Activated CD4-positive, alpha-beta T cell treated with anti-CD3 and anti-CD28 coated beads, Interleukin-2, amount 10 ng/mL, durations not matched to agents 7 days and 5 days (primary cell): ENCODE measurements around the gene ASTN2. TPM values are rescaled to one million over a fixed set of nuclear protein-coding genes. Genes with fewer than 3 reads are reported as not detected.

Experiments
- CTCF ChIA-PET: fragments of 350-600 bp; sonication (Branson Sonifier 250); formaldehyde crosslinking; loops from one replicate; lab custom pipeline; 2021; ENCODE audit warnings: antibody characterized with exemption; lab: Charles Lee
- POLR2A ChIA-PET: fragments of 350-600 bp; sonication (Branson Sonifier 250); formaldehyde crosslinking; loops from one replicate; lab custom pipeline; 2021; ENCODE audit warnings: antibody characterized with exemption; lab: Charles Lee
- DNase-seq: peaks from one replicate; pipeline ENCODE4 v3.0.0-alpha.2; 2020
- H3K27ac Mint-ChIP-seq: one replicate; pipeline ENCODE4 v1.8.0; 2021; ENCODE audit warnings: mild to moderate bottlenecking, moderate library complexity, mixed read lengths
- H3K27me3 Mint-ChIP-seq: one replicate; pipeline ENCODE4 v1.8.0; 2021; ENCODE audit warnings: mixed read lengths
- H3K36me3 Mint-ChIP-seq: one replicate; pipeline ENCODE4 v1.8.0; 2021; ENCODE audit warnings: low read depth, mixed read lengths
- H3K4me1 Mint-ChIP-seq: one replicate; pipeline ENCODE4 v1.8.0; 2021; ENCODE audit warnings: mixed read lengths
- H3K4me3 Mint-ChIP-seq: one replicate; pipeline ENCODE4 v1.8.0; 2021; ENCODE audit warnings: mild to moderate bottlenecking, moderate library complexity, mixed read lengths
- H3K9me3 Mint-ChIP-seq: one replicate; pipeline ENCODE4 v1.8.0; 2021; ENCODE audit warnings: mixed read lengths
- total RNA-seq, 2 experiments: library from RNA; stranded (reverse); gene quantifications; one replicate each; pipeline ENCODE4 v1.2.3, GENCODE V29; 2021

ASTN2 gene
- total RNA-seq, 2 experiments from 2014 or later, result 3.2 to 4.1 TPM

- Mint-ChIP-seq H3K4me3 (no peak overlapping the region), H3K9me3 (no peaks in the 10 kb centered on the region), H3K36me3 (no peaks in the 10 kb centered on the region), H3K27ac (no peak overlapping the region), H3K4me1 (no peaks in the 10 kb centered on the region), H3K27me3 (no peaks in the 10 kb centered on the region)
- ChIA-PET CTCF (no interaction called here), POLR2A (no interaction called here)
- no peak for DNase-seq
Measured at GRCh38 chr9:116958881-116959280, 456.0 kb downstream of the ASTN2 start.

GRCh38 chr9:116954731-116955130 lies 460.1 kb downstream of the ASTN2 start:
- Mint-ChIP-seq H3K27me3 (no peaks in the 10 kb centered on the region), H3K4me1 (no peaks in the 10 kb centered on the region), H3K9me3 (no peaks in the 10 kb centered on the region), H3K27ac (no peak overlapping the region), H3K4me3 (no peak overlapping the region), H3K36me3 (no peaks in the 10 kb centered on the region)
- DNase-seq, result no peak
- ChIA-PET POLR2A (no interaction called here), CTCF (no interaction called here)

- Mint-ChIP-seq H3K27ac (no peak overlapping the region), H3K27me3 (no peaks in the 10 kb centered on the region), H3K36me3 (no peaks in the 10 kb centered on the region), H3K4me3 (no peak overlapping the region), H3K9me3 (peaks cover 2% of the 10 kb centered on the region), H3K4me1 (no peaks in the 10 kb centered on the region)
- POLR2A ChIA-PET, result no interaction called here
- no peak for DNase-seq
- CTCF ChIA-PET, result no interaction called here
Measured at GRCh38 chr9:116953271-116953670, 461.6 kb downstream of the ASTN2 start.

- Mint-ChIP-seq H3K27ac (no peak overlapping the region), H3K4me3 (no peak overlapping the region), H3K9me3 (peaks cover 2% of the 10 kb centered on the region), H3K4me1 (no peaks in the 10 kb centered on the region), H3K36me3 (no peaks in the 10 kb centered on the region), H3K27me3 (no peaks in the 10 kb centered on the region)
- no peak for DNase-seq
- ChIA-PET POLR2A (no interaction called here), CTCF (interaction anchor here (0.5 kb wide), 1 partner anchor 70 kb away, joined by 4 read pairs; no protein-coding TSS in a partner anchor)
Measured at GRCh38 chr9:116952436-116952810, 462.4 kb downstream of the ASTN2 start.

DNA sequence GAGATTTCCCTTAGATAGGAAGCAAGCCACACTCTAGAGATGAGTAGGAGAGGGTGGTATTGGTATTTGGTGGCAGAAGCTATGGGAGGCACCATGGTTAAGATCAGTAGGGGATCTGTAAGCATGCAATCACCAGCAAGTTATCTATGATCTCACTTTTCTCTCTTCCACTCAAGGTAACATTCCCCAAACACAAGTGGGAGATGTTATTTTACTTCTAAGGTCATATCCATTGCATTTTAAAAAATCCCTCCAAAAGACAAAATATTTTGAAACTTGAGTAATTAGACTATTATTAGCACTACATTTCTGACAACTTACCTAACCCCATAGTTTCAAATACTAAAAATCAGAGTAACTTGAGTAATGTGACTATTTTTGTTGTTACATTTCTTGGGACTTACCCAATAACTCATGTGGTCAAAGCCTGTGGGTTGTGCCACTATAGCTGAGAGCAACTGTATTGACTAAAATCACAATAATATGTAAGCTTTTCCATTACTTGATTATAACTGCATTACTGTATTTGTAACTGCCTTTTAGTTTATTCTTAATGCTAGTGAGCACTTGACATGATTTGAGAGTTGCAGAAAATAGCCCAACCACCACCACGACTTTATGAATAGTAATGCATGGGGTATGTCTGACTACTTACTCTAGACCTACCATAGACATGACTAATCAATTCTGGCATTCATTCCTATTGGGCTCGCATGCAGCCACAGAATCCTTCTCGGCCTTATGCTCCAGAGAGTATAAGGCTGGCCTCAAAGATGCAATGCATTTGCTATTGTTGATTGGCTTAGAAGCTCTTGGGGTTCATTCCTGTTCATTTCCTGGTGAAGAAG lies 463.0 kb downstream of the ASTN2 start:
- Mint-ChIP-seq H3K4me1 (no peaks in the 10 kb centered on the region), H3K27ac (no peak overlapping the region), H3K9me3 (peaks cover 2% of the 10 kb centered on the region), H3K4me3 (no peak overlapping the region), H3K36me3 (no peaks in the 10 kb centered on the region), H3K27me3 (no peaks in the 10 kb centered on the region)
- CTCF ChIA-PET, result no interaction called here
- no peak for DNase-seq
- POLR2A ChIA-PET, result no interaction called here

DNA sequence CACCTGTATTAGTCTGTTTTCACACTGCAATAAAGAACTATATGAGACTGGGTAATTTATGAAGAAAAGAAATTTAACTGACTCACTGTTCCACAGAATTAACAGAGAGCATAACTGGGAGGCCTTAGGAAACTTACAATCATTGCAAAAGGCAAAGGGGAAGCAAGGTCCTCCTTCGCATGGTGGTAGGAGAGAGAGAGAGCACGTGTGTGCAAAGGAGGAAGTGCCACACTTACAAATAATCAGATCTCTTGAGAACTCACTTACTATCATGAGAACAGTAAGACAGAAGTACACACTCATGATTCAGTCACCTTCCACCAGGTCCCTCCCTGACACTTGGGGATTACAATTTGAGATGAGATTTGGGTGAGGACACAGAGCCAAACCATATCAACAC lies 469.0 kb downstream of the ASTN2 start:
- no peaks in the 10 kb centered on the region for H3K36me3 Mint-ChIP-seq
- no peak for DNase-seq
- ChIA-PET CTCF (no interaction called here), POLR2A (no interaction called here)
- H3K27ac Mint-ChIP-seq, result no peak overlapping the region
- no peak overlapping the region for H3K4me3 Mint-ChIP-seq
- no peaks in the 10 kb centered on the region for H3K27me3 Mint-ChIP-seq
- H3K4me1 Mint-ChIP-seq, result no peaks in the 10 kb centered on the region
- peaks cover 2% of the 10 kb centered on the region for H3K9me3 Mint-ChIP-seq

GRCh38 chr9:116944714-116945534 lies 469.9 kb downstream of the ASTN2 start:
- CTCF ChIA-PET, result no interaction called here
- H3K9me3 Mint-ChIP-seq, result peaks cover 2% of the 10 kb centered on the region
- H3K36me3 Mint-ChIP-seq, result no peaks in the 10 kb centered on the region
- POLR2A ChIA-PET, result no interaction called here
- H3K4me3 Mint-ChIP-seq, result no peak overlapping the region
- H3K4me1 Mint-ChIP-seq, result no peaks in the 10 kb centered on the region
- no peak overlapping the region for H3K27ac Mint-ChIP-seq
- no peaks in the 10 kb centered on the region for H3K27me3 Mint-ChIP-seq
- DNase-seq, result no peak

- no peak for DNase-seq
- peaks cover 2% of the 10 kb centered on the region for H3K9me3 Mint-ChIP-seq
- H3K4me1 Mint-ChIP-seq, result no peaks in the 10 kb centered on the region
- no peaks in the 10 kb centered on the region for H3K36me3 Mint-ChIP-seq
- H3K27me3 Mint-ChIP-seq, result no peaks in the 10 kb centered on the region
- H3K4me3 Mint-ChIP-seq, result no peak overlapping the region
- ChIA-PET POLR2A (no interaction called here), CTCF (no interaction called here)
- no peak overlapping the region for H3K27ac Mint-ChIP-seq
Measured at GRCh38 chr9:116943970-116944369, 470.9 kb downstream of the ASTN2 start.

GRCh38 chr9:116942593-116943061 lies 472.2 kb downstream of the ASTN2 start:
- DNase-seq, result no peak
- H3K4me1 Mint-ChIP-seq, result no peaks in the 10 kb centered on the region
- H3K4me3 Mint-ChIP-seq, result no peak overlapping the region
- CTCF ChIA-PET, result no interaction called here
- POLR2A ChIA-PET, result no interaction called here
- no peaks in the 10 kb centered on the region for H3K36me3 Mint-ChIP-seq
- H3K27ac Mint-ChIP-seq, result no peak overlapping the region
- H3K27me3 Mint-ChIP-seq, result no peaks in the 10 kb centered on the region
- no peaks in the 10 kb centered on the region for H3K9me3 Mint-ChIP-seq

- Mint-ChIP-seq H3K27me3 (no peaks in the 10 kb centered on the region), H3K4me1 (no peaks in the 10 kb centered on the region), H3K4me3 (no peak overlapping the region), H3K27ac (no peak overlapping the region), H3K9me3 (peaks cover under 1% of the 10 kb centered on the region), H3K36me3 (no peaks in the 10 kb centered on the region)
- DNase-seq, result no peak
- POLR2A ChIA-PET, result no interaction called here
- CTCF ChIA-PET, result no interaction called here
Measured at GRCh38 chr9:116941266-116941665, 473.6 kb downstream of the ASTN2 start.

DNA sequence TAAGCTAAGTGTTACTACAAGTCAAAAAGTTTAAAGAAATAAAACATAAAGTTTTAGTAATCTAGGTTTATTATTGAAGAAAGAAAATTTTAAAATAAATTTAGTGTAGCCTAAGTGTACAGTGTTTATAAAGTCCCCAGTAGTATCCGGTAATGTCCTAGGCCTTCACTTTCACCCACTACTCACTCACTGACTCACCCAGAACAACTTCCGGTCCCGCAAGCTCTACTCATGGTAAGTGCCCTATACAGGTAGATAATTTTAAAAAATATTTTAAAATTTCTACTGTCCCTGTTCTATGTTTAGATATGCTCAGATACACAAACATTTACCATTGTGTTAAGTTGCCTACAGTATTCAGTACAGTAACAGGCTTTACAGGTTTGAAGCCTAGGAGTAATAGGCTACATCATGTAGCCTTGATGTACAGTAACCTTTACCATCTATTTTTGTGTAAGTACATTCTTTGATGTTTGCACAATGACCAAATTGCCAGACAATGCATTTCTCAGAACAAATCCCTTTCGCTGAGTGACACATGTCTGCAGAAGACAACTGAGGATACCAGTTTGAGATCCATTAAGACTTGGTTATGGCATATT lies 474.1 kb downstream of the ASTN2 start:
- Mint-ChIP-seq H3K27ac (no peak overlapping the region), H3K9me3 (peaks cover 3% of the 10 kb centered on the region), H3K36me3 (no peaks in the 10 kb centered on the region), H3K27me3 (no peaks in the 10 kb centered on the region), H3K4me3 (no peak overlapping the region), H3K4me1 (no peaks in the 10 kb centered on the region)
- ChIA-PET CTCF (no interaction called here), POLR2A (no interaction called here)
- no peak for DNase-seq

DNA sequence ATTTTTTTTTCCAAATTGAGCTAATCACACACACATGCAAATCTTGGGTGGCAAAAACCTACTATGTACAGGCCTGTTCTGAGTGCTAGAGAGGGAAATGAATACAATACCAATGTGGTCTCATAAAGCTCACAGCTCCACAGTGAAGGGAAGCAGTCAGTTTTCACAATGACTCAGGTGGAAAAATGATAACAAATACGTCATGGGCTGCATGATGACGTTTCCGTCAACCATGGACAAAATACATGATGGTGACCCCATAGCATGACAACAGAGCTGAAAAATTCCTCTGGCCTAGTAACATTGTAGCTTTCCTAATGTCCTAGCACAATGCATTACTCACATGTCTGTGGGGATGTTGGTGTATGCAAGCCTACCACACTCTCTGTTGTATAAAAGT lies 475.2 kb downstream of the ASTN2 start:
- no peaks in the 10 kb centered on the region for H3K36me3 Mint-ChIP-seq
- no peaks in the 10 kb centered on the region for H3K4me1 Mint-ChIP-seq
- DNase-seq, result no peak
- POLR2A ChIA-PET, result no interaction called here
- H3K4me3 Mint-ChIP-seq, result no peak overlapping the region
- H3K9me3 Mint-ChIP-seq, result peaks cover 3% of the 10 kb centered on the region
- H3K27me3 Mint-ChIP-seq, result no peaks in the 10 kb centered on the region
- CTCF ChIA-PET, result no interaction called here
- no peak overlapping the region for H3K27ac Mint-ChIP-seq

DNA sequence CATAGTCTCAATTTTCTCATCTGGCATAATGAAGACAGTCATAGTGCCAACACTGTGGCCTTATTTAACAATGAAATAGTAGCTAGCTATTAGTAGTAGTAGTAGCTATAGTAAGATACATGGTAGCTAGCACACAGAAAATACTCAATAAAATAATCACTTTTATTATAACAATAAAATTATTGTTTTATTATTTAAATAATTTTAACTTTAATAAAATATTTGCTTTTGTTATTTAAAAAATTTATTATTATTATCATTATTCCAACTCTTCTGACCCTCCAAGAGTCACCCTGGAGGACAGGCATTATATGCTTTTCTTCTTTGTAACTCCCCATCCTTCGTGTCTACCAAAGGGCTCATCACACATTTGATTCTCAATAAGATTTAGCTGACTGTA lies 475.7 kb downstream of the ASTN2 start:
- Mint-ChIP-seq H3K27ac (no peak overlapping the region), H3K4me3 (no peak overlapping the region), H3K36me3 (no peaks in the 10 kb centered on the region), H3K4me1 (no peaks in the 10 kb centered on the region), H3K9me3 (peaks cover 3% of the 10 kb centered on the region), H3K27me3 (no peaks in the 10 kb centered on the region)
- POLR2A ChIA-PET, result no interaction called here
- CTCF ChIA-PET, result no interaction called here
- DNase-seq, result no peak
